Colonic mucosa (tissue), 4 donors: Measurements from ENCODE around the gene RFX2. TPM values are rescaled to one million over a fixed set of nuclear protein-coding genes. Genes with fewer than 3 reads are reported as not detected.
"Not testable (repeated sequence)": the region's sequence is repeated elsewhere in the genome, so short reads cannot be mapped to it uniquely, and the experiment has no call there.

Experiments
- DNase-seq: peaks from one replicate; pipeline ENCODE4 v3.0.0-alpha.2; 2020
- H3K27ac ChIP-seq: fragments of 200-600 bp; one replicate; pipeline ENCODE4 v1.8.0; 2021
- H3K27me3 ChIP-seq: fragments of 200-600 bp; one replicate; pipeline ENCODE4 v1.8.0; 2021
- H3K36me3 ChIP-seq: fragments of 200-600 bp; one replicate; pipeline ENCODE4 v1.8.0; 2021
- H3K4me1 ChIP-seq: fragments of 200-600 bp; one replicate; pipeline ENCODE4 v1.8.0; 2021; ENCODE audit warnings: mild to moderate bottlenecking
- H3K4me3 ChIP-seq: fragments of 200-600 bp; one replicate; pipeline ENCODE4 v1.8.0; 2021
- H3K9ac ChIP-seq, 2 donors: one replicate each; pipeline ENCODE4 v1.7.0; 2013; ENCODE audit warnings: control low read depth in 2 of 2, low read depth in 2 of 2, low read length in 2 of 2
- H3K9me3 ChIP-seq: fragments of 200-600 bp; one replicate; pipeline ENCODE4 v1.8.0; 2021
- intact Hi-C: fragments of 100-400 bp; cut with DNase I; formaldehyde crosslinking; loops from one replicate; pipeline ENCODE4 v1.14.1; 2022
- total RNA-seq, 2 donors: library from RNA; stranded (reverse); fragmentation: NEBNext Ultra II Directional in 1 of 2; extraction: Animal tissue kit (Norgen Biotek cat#: 25700) in 1 of 2; gene quantifications; one replicate each; pipeline ENCODE4 v1.2.1, GENCODE V29; 2021
- TF ChIP-seq, protein P1 (sequence below): fragments of 200-600 bp; IDR thresholded peaks from one replicate; pipeline ENCODE4 v1.8.0; 2022; ENCODE audit warnings: antibody characterized with exemption, mild to moderate bottlenecking
- donor health status: healthy.
- donor health status: DM: no; HTN: no; CAD: no.
- donor health status: DM: no; HTN: no; CAD: no.

The RFX2 gene
- total RNA-seq, 2 donors from 2014 or later, result 6.2 to 7.3 TPM

DNA sequence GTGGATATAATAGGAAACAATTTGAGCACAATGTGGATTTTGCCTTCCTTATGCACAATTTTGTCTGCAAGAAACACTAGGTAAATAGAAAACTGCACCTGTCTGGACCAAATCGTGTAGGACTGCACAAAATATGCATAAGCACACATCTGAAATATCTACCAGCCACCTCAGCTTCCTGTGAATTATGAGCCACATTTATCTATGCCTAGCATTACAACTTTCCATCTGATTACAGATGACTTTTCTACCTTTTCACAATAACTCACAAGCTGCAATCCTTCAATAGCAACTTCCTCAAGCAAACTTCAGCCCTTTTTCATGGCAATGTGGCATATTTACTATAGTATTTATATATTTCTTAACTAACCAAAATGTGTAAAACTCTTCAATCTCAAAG lies 5.7 kb upstream of the RFX2 start:
- intact Hi-C loops, result no loop called here

DNA sequence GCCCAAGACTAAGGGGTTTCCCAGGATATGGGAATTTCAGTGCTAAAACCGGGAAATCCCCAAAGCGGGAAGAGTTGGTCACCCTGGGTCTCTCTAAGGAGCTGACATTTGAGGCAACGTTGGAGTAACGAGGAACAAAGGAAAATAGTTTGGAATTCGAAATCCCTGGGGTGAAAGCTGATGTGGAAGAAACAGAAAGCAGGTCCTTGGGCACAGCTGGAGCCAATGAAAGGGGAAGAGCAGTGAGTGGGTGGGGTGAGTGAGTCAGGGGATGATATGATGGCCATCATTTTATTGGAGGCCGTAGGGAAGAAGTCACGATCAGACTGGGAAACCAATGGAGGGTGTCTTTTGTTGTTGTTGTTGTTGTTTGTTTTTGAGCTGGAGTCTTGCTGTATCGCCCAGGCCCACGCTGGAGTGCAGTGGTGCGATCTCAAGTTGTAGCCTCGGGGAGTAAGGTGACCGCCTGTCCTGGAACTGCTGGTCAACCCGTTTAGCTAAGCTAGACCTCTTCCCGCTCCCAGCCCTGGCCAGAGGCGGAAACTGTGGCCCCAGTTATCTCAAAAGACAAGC lies 3.4 kb upstream of the RFX2 start:
- no peaks in the 10 kb centered on the region for H3K36me3 ChIP-seq
- no peak overlapping the region for H3K27ac ChIP-seq
- H3K9me3 ChIP-seq, result no peaks in the 10 kb centered on the region
- intact Hi-C loops, result loop anchor here (5.0 kb wide), 1 partner anchor 56 kb away; no protein-coding TSS in a partner anchor
- no peaks in the 10 kb centered on the region for H3K27me3 ChIP-seq
- DNase-seq, result no peak
- H3K4me3 ChIP-seq, result no peak overlapping the region
- TF ChIP-seq, protein P1, sequence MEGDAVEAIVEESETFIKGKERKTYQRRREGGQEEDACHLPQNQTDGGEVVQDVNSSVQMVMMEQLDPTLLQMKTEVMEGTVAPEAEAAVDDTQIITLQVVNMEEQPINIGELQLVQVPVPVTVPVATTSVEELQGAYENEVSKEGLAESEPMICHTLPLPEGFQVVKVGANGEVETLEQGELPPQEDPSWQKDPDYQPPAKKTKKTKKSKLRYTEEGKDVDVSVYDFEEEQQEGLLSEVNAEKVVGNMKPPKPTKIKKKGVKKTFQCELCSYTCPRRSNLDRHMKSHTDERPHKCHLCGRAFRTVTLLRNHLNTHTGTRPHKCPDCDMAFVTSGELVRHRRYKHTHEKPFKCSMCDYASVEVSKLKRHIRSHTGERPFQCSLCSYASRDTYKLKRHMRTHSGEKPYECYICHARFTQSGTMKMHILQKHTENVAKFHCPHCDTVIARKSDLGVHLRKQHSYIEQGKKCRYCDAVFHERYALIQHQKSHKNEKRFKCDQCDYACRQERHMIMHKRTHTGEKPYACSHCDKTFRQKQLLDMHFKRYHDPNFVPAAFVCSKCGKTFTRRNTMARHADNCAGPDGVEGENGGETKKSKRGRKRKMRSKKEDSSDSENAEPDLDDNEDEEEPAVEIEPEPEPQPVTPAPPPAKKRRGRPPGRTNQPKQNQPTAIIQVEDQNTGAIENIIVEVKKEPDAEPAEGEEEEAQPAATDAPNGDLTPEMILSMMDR, result no peak
- H3K9ac ChIP-seq, result no peak overlapping the region
- peaks cover 5% of the 10 kb centered on the region for H3K4me1 ChIP-seq

More for the DNA sequence above, 5.7 kb upstream of the RFX2 start:
- Histone ChIP-seq H3K4me3 (no peak overlapping the region), H3K27me3 (no peaks in the 10 kb centered on the region), H3K36me3 (no peaks in the 10 kb centered on the region), H3K9ac (no peak overlapping the region), H3K27ac (no peak overlapping the region), H3K4me1 (no peaks in the 10 kb centered on the region), H3K9me3 (no peaks in the 10 kb centered on the region)
- no peak for DNase-seq
- TF ChIP-seq, protein P1, result no peak

DNA sequence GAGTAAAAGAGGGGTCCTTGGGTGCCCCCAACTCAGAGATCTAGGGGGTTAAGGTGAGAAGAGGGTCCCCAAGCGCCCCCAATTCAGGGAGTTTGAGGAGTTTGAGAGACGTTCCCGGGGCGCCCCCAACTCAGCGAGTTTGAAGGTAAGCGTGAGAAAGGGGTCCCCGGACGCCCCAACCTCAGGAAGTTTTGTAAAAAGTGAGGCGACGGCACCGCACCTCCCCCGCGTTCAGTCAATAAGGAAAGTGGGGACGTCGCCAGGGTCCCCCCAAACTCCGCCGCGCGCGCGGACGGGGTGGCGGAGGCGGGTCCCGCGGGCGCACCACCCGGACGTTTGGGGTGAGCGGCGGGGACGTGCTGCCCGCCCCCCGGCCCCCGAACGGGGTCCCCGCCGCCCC lies 353 bp downstream of the RFX2 start:
- Histone ChIP-seq H3K36me3 (no peaks in the 10 kb centered on the region), H3K4me1 (peaks cover 5% of the 10 kb centered on the region), H3K27me3 (no peaks in the 10 kb centered on the region), H3K4me3 (peak overlapping the region; percentile 57), H3K27ac (no peak overlapping the region), H3K9ac (peak overlapping the region; percentile 83 to 84), H3K9me3 (no peaks in the 10 kb centered on the region)
- TF ChIP-seq, protein P1, result no peak
- peak; percentile 44 for DNase-seq
- intact Hi-C loops, result loop anchor here (5.0 kb wide), 1 partner anchor 53 kb away; no protein-coding TSS in a partner anchor

DNA sequence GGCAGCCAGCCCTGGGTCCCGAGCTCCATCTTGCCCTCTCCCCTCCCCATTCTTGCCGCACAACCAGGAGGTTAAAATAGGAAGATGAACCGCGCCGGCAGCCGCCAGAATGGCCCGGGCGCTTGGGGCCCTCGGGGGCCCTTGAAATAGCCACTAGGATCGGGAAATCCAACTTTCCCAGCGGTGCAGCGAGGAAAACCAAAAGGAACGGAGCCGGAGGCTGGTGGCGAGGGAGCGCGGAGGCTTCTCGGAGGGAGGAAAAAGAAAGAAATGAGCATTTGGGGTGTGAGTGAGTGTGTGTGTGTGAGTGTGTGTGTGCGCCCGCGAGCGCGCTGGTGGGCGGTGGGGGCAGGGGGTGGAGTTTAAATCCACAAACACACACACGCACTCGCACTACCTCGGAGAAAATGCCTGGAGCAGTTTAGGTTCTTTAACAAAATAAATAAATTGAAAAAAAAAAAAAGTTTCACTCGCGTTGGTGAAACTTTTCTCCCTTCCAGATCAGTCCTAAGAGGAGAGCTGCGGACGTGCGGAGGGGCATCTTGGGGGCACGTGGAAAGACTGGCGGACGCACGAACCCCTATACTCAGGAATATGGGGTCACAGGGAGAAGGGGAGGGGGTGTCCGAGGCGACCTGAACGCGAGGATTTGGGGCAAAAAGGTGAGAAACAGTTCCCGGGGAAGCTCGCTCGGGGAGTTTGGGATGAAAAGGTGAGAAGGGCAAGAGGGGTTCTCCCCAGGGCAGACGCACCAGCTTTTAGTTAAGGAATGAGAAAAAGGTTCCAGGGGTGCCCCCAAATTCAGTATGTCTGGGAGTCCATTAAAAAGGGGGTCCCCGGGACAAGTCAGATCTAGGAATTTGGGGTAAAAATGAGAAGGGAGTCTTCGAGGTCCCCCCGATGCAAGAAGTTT lies 1.3 kb downstream of the RFX2 start:
- TF ChIP-seq, protein P1, result no peak
- peak overlapping the region; percentile 83 to 84 for H3K9ac ChIP-seq
- H3K4me3 ChIP-seq, result peak overlapping the region; percentile 57
- no peaks in the 10 kb centered on the region for H3K27me3 ChIP-seq
- intact Hi-C loops, result no loop called here
- H3K4me1 ChIP-seq, result peaks cover 5% of the 10 kb centered on the region
- no peaks in the 10 kb centered on the region for H3K9me3 ChIP-seq
- H3K36me3 ChIP-seq, result no peaks in the 10 kb centered on the region
- peak overlapping the region; percentile 71 for H3K27ac ChIP-seq
- peak; percentile 64 for DNase-seq

DNA sequence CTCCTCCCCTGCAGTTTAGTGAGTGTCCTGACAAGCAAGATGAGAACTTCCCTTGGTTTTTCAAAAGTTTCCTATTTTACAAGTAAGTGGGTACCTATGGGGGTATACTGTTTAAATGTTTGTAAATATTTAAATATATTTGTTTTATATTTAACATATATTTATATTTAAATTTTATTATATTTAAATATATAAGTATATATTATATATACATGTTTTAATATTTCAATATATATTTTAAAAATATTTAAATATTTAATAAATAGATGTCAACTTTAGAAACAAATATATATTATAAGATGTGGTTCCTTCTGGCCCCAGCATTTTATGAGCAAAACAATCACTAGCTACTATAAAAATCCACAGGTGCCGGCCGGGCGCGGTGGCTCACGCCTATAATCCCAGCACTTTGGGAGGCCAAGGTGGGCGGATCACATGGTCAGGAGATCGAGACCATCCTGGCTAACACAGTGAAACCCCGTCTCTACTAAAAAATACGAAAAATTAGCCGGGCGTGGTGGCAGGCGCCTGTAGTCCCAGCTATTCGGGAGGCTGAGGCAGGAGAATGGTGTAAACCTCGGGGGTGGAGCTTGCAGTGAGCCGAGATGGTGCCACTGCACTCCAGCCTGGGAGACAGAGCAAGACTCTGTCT lies 3.5 kb downstream of the RFX2 start:
- H3K9me3 ChIP-seq, H3K4me3 ChIP-seq, H3K27ac ChIP-seq, H3K27me3 ChIP-seq, H3K9ac ChIP-seq, H3K4me1 ChIP-seq, intact Hi-C loops, DNase-seq, H3K36me3 ChIP-seq: not testable (repeated sequence)
